GM12801 (cell line): ENCODE measurements around the gene KDM4B.

ENCODE experiments used
- TF ChIP-seq, protein P1 (sequence below): IDR thresholded peaks from one replicate; pipeline ENCODE4 v1.5.1; 2011; ENCODE audit warnings: control low read depth; ENCODE audit not compliant: insufficient read length; ENCODE audit errors: extremely low read depth

KDM4B gene

DNA sequence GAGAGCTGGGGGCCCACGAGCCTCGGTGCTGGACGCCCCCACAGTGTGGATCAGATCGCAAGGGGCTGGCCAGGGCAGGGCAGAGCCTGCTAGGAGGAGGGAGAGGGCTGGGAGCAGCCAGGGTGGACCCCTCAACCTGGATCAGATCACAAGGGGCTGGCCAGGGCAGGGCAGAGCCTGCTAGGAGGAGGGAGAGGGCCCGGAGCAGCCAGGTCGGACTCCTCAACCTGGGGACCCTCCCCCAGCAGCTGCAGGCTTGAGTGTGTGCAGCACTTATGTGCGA is 126.6 kb downstream of the KDM4B start:
- TF ChIP-seq, protein P1, sequence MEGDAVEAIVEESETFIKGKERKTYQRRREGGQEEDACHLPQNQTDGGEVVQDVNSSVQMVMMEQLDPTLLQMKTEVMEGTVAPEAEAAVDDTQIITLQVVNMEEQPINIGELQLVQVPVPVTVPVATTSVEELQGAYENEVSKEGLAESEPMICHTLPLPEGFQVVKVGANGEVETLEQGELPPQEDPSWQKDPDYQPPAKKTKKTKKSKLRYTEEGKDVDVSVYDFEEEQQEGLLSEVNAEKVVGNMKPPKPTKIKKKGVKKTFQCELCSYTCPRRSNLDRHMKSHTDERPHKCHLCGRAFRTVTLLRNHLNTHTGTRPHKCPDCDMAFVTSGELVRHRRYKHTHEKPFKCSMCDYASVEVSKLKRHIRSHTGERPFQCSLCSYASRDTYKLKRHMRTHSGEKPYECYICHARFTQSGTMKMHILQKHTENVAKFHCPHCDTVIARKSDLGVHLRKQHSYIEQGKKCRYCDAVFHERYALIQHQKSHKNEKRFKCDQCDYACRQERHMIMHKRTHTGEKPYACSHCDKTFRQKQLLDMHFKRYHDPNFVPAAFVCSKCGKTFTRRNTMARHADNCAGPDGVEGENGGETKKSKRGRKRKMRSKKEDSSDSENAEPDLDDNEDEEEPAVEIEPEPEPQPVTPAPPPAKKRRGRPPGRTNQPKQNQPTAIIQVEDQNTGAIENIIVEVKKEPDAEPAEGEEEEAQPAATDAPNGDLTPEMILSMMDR, result no peak

GRCh38 chr19:5096536-5096935 is 127.6 kb downstream of the KDM4B start:
- TF ChIP-seq, protein P1, result no peak

- TF ChIP-seq, protein P1, result no peak
Measured at GRCh38 chr19:5097331-5097930, 128.5 kb downstream of the KDM4B start.

DNA sequence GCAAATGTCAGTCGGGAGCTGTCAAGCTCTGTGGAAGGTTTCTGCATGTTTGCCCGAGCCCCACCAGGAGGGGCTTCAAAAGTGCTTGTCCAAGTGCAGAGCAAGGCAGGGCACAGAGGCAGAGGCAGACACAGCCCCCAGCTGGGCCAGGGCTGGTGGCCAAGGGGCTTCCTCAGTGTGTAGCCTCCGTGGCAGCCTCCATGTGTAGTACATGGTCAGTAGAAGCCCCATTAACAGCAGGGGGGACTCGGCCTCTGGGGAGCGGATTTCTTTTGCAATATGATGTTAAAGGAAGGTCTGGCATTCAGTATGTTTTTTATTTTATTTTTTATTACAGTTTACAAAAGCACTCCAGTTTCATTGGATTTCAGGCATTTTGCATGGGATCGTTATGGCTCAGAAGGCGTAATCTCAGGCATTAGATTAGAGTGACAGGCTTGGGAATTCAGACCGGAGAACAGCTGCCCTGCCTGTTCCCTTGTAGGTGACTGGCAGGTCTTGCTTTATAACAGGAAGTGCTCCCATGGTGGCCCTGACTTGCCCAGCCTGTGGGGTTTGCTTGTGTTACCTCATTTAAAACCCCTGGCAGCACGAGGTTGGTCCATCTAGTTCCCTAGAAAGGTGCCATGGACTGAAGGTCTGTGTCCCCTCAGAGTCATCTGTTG is 129.2 kb downstream of the KDM4B start:
- TF ChIP-seq, protein P1, result no peak

DNA sequence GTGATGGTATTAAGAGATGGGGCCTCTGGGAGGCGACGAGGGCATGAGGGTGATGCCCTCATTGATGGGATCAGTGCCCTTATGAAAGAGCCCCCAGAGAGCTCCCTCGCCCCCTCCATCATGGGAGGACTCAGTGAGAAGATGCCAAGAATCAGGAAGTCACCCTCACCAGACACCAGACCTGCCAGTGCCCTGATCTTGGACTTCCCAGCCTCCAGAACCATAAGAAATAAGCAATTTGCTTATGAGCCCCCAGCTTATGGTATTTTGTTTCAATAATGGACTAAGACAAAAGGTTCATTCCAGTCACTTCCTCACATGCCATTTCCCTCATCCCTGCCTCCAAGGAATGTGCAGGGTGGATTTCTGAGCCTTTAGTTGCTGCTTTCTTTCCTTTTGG is 129.7 kb downstream of the KDM4B start:
- TF ChIP-seq, protein P1, result no peak

DNA sequence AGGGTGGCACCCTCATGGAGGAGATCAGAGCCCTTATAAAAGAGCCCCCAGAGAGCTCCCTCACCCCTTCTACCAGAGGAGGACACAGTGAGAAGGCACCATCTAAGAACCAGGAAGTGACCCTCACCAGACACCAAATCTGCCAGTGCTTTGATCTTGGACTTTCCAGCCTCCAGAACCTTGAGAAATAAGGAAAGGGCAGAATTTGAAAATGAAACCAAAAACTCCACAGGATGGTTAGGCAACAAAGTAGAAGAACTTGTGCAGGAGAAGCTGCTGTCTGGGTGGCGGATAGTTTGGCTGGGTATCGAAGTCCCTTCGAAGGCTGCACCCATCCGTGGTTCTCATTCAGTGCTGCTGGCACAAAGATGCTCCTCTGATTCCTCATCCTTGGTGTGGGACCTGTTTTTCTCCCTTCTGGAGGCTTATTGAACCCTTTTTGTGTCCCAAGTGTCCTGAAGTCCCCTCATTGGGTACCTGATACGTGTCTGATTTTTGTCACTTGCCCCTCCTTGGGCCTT is 130.8 kb downstream of the KDM4B start:
- TF ChIP-seq, protein P1, result no peak

DNA sequence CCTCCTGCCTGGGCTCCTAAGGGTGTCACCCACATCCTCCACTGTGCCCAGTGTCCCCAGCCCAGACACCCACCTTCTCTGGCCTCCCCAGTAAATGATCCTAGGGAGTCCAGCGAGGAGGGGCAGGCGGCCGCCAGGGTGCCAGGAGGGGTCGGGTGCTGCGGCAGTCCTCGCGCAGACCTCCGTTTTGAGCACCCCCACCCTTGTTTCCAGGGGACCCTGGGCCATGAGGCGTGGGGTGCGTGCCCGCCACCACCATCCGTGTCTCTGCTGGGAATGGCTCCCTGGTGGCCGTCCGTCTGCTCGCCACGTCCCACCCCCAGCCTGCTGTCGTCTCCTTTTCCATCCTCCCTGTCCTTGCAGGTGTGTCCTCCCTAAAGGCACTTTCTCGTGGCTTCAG is 133.0 kb downstream of the KDM4B start:
- TF ChIP-seq, protein P1, result no peak
